Mammary epithelial cell (primary cell): ENCODE measurements around the gene KCNMA1.

Experiments
- EZH2 ChIP-seq: IDR thresholded peaks from 2 replicates; pipeline ENCODE4 v1.6.1; 2012; ENCODE audit warnings: low read length, inconsistent platforms, borderline replicate concordance
- TF ChIP-seq, protein P1 (sequence below), 2 donors: IDR thresholded peaks in 1 of 2; conservative IDR thresholded peaks in 1 of 2; 2 replicates each; pipeline ENCODE4 v1.5.1; 2011 to 2012; ENCODE audit warnings: inconsistent platforms in 2 of 2, low read length in 2 of 2, mild to moderate bottlenecking in 2 of 2, control low read depth in 1 of 2, low read depth in 1 of 2; ENCODE audit not compliant: insufficient read depth in 1 of 2; ENCODE audit errors: extremely low read depth in 1 of 2

DNA sequence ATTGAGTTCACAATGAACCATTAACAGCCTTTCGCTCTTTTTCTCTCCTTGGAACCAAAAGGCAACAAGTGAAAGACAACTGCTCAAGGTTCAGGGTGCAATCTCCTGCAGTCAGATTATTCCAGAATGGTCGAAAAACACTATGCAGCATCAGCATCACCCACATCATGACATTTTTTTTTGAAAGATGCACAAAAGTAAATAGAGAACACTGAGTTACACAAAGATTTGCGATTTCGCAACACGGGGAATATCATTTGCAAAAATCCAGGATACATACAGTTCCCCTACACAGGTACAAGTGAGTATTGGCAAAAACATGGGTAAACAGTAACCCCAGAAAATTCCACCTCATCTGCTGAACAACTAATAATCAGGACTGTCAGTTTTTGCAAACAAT lies 611.5 kb downstream of the KCNMA1 start:
- TF ChIP-seq EZH2, result no peak
- TF ChIP-seq, protein P1, sequence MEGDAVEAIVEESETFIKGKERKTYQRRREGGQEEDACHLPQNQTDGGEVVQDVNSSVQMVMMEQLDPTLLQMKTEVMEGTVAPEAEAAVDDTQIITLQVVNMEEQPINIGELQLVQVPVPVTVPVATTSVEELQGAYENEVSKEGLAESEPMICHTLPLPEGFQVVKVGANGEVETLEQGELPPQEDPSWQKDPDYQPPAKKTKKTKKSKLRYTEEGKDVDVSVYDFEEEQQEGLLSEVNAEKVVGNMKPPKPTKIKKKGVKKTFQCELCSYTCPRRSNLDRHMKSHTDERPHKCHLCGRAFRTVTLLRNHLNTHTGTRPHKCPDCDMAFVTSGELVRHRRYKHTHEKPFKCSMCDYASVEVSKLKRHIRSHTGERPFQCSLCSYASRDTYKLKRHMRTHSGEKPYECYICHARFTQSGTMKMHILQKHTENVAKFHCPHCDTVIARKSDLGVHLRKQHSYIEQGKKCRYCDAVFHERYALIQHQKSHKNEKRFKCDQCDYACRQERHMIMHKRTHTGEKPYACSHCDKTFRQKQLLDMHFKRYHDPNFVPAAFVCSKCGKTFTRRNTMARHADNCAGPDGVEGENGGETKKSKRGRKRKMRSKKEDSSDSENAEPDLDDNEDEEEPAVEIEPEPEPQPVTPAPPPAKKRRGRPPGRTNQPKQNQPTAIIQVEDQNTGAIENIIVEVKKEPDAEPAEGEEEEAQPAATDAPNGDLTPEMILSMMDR (conservative IDR thresholded peaks at IDR 0.05 in 1 of 2, IDR thresholded peaks at IDR 0.05 in 1 of 2; ENCODE audit: extremely low read depth in 1 of 2, insufficient read depth in 1 of 2, low read depth in 1 of 2, low read length in 2 of 2), result no peak
